ENCODE data around the gene NUMA1.

GRCh38 chr11:72119198-72119597, 38.9 kb upstream of the NUMA1 start:
- TF ChIP-seq POLR2A (IDR thresholded peaks at IDR 0.05): no peak
- no peak for TF ChIP-seq CTCF (IDR thresholded peaks at IDR 0.05)
